ENCODE measurements around the gene MAP3K9. TPM values are rescaled to one million over a fixed set of nuclear protein-coding genes. Genes with fewer than 3 reads are reported as not detected.

MAP3K9 gene
- total and polyA plus RNA-seq, 9 of the 15 experiments (the other 6 are each of a cell fraction or from before 2014, with no cell fraction given): 0.03 to 0.60 (median 0.36) TPM

DNA sequence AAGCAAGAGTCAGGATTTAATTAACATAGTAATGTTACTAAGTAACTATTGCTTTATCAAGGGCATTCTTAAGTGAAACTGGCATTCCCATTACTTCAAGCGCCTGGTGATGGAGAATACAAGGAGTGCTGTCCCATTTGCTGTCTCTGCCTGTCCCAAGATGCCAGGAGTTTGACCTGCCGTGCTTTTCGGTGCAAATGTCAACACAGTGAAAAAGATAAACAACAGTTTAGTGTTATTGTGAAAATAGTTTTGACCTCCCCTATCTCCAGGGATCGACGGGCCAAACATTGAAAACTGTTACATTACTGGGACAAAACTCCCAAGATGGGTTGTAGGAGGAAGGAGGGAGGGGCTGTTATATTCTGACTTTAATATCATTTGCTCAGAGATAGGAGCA, 92.8 kb downstream of the MAP3K9 start:
- H3K27ac ChIP-seq (ENCODE audit: extremely low read depth, low read depth, low read length): no peak overlapping the region
- in situ Hi-C loops (cut with MboI): no loop called here
- H4K20me1 ChIP-seq (replicated peaks; ENCODE audit: control insufficient read depth, insufficient read depth, low read length): no peaks in the 10 kb centered on the region
- FAIRE-seq (no peak), ATAC-seq (no peak), DNase-seq (ENCODE audit: extremely low read depth in 1 of 4, low spot score in 3 of 4) (no peak)
- intact Hi-C loops (cut with micrococcal nuclease): loop anchor here (10.0 kb wide), 1 partner anchor 92 kb away; no protein-coding TSS in a partner anchor
- no peak for TF ChIP-seq ESRRA (IDR thresholded peaks at IDR 0.05; ENCODE audit: borderline replicate concordance, low read depth)
- TF ChIP-seq RBBP5 (IDR thresholded peaks at IDR 0.05; ENCODE audit: borderline replicate concordance, insufficient read depth, low read length, poor library complexity, severe bottlenecking): no peak
- no peak for TF ChIP-seq GABPB1 (CRISPR knock-in tag; IDR thresholded peaks at IDR 0.05)
- TF ChIP-seq, protein P1, sequence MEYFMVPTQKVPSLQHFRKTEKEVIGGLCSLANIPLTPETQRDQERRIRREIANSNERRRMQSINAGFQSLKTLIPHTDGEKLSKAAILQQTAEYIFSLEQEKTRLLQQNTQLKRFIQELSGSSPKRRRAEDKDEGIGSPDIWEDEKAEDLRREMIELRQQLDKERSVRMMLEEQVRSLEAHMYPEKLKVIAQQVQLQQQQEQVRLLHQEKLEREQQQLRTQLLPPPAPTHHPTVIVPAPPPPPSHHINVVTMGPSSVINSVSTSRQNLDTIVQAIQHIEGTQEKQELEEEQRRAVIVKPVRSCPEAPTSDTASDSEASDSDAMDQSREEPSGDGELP (CRISPR knock-in tag; IDR thresholded peaks at IDR 0.05; ENCODE audit: borderline replicate concordance): no peak
- TF ChIP-seq ELF1 (tag; IDR thresholded peaks at IDR 0.05): no peak
- TF ChIP-seq FOXP1 (CRISPR knock-in tag; IDR thresholded peaks at IDR 0.05): no peak
- TF ChIP-seq CAMTA2 (CRISPR knock-in tag; conservative IDR thresholded peaks at IDR 0.05): no peak
- no peak for TF ChIP-seq ZNF699 (CRISPR knock-in tag; IDR thresholded peaks at IDR 0.05; ENCODE audit: insufficient replicate concordance)
- TF ChIP-seq SUPT5H (IDR thresholded peaks at IDR 0.05): no peak
- TF ChIP-seq, protein P2, sequence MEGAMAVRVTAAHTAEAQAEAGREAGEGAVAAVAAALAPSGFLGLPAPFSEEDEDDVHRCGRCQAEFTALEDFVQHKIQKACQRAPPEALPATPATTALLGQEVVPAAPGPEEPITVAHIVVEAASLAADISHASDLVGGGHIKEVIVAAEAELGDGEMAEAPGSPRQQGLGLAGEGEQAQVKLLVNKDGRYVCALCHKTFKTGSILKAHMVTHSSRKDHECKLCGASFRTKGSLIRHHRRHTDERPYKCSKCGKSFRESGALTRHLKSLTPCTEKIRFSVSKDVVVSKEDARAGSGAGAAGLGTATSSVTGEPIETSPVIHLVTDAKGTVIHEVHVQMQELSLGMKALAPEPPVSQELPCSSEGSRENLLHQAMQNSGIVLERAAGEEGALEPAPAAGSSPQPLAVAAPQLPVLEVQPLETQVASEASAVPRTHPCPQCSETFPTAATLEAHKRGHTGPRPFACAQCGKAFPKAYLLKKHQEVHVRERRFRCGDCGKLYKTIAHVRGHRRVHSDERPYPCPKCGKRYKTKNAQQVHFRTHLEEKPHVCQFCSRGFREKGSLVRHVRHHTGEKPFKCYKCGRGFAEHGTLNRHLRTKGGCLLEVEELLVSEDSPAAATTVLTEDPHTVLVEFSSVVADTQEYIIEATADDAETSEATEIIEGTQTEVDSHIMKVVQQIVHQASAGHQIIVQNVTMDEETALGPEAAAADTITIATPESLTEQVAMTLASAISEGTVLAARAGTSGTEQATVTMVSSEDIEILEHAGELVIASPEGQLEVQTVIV (CRISPR knock-in tag; IDR thresholded peaks at IDR 0.05; ENCODE audit: borderline replicate concordance): no peak
- TF ChIP-seq ZNF644 (tag; IDR thresholded peaks at IDR 0.05; ENCODE audit: low read depth): no peak
- BruUV-seq (replicated peaks): no TSS peak
- no peaks in the 10 kb centered on the region for H3K79me2 ChIP-seq (ENCODE audit: control insufficient read depth, insufficient read depth, low read length)
- no peaks in the 10 kb centered on the region for H3K36me3 ChIP-seq (ENCODE audit: control insufficient read depth, insufficient read depth, low read length)
- no peak overlapping the region for H3K9ac ChIP-seq (ENCODE audit: insufficient read depth in 1 of 2, low read depth in 2 of 2, low read length in 2 of 2)
- peaks cover 0 to 2% of the 10 kb centered on the region in 2 experiments; a peak in 2 of 5 replicates for H3K27me3 ChIP-seq (ENCODE audit: control insufficient read depth in 2 of 2, insufficient read depth in 2 of 2, low read length in 2 of 2)
- H3K4me3 ChIP-seq: no peak overlapping the region
- CTCF ChIA-PET (ENCODE audit: low intra/inter-chr PET ratio): no interaction called here
- no peaks in the 10 kb centered on the region for H3K4me1 ChIP-seq (replicated peaks in 1 of 2; ENCODE audit: control insufficient read depth in 2 of 2, insufficient read depth in 2 of 2, low read length in 2 of 2)
- 4% methylated on average over 5 of the region's 5 CpGs for WGBS (ENCODE audit: insufficient coverage, low coverage, missing lambda C conversion rate)
- POLR2A ChIA-PET: interaction anchor here (0.6 kb wide), 1 partner anchor 56 kb away, joined by 3 read pairs; no protein-coding TSS in a partner anchor
- H3K4me2 ChIP-seq (ENCODE audit: insufficient read depth, low read length): no peak overlapping the region
- no peak overlapping the region for H2AFZ ChIP-seq (ENCODE audit: low read depth, low read length)
- no peaks in the 10 kb centered on the region for H3K9me1 ChIP-seq (ENCODE audit: control insufficient read depth, insufficient read depth, low read length)
- no peaks in the 10 kb centered on the region for H3K9me3 ChIP-seq (replicated peaks; ENCODE audit: control insufficient read depth, insufficient read depth, low read depth, low read length)
